H1 (cell line): ENCODE results near the gene PACC1. TPM values are rescaled to one million over a fixed set of nuclear protein-coding genes. Genes with fewer than 3 reads are reported as not detected.

Experiments
- CEBPB ChIP-seq: IDR thresholded peaks from 2 replicates; pipeline ENCODE4 v1.6.1; 2012; ENCODE audit warnings: low read depth, low read length
- CHD2 ChIP-seq: IDR thresholded peaks from 2 replicates; pipeline ENCODE4 v1.6.1; 2012; ENCODE audit warnings: low read length, improper control_type of control experiment
- CHD7 ChIP-seq: fragments of 300-600 bp; sonication (generic); IDR thresholded peaks from 2 replicates; pipeline ENCODE4 v1.7.1; 2012; ENCODE audit warnings: low read length, moderate library complexity, mild to moderate bottlenecking, inconsistent platforms; ENCODE audit not compliant: insufficient replicate concordance
- FOSL1 ChIP-seq: IDR thresholded peaks from 2 replicates; pipeline ENCODE4 v1.6.1; 2011; ENCODE audit warnings: mild to moderate bottlenecking, low read depth, low read length, moderate library complexity; ENCODE audit not compliant: insufficient read depth
- HDAC2 ChIP-seq, 2 experiments: fragments of 300-600 bp in 1 of 2; sonication (generic) in 1 of 2; IDR thresholded peaks; 2 replicates each; pipeline ENCODE4 v1.6.1; 2011 to 2012; ENCODE audit warnings: low read depth in 2 of 2, low read length in 2 of 2, mild to moderate bottlenecking in 2 of 2, moderate library complexity in 2 of 2, borderline replicate concordance in 1 of 2, inconsistent platforms in 1 of 2
- JUN ChIP-seq: IDR thresholded peaks from 2 replicates; pipeline ENCODE4 v1.6.1; 2011; ENCODE audit warnings: low read depth, mild to moderate bottlenecking, improper control_type of control experiment, low read length
- JUND ChIP-seq: IDR thresholded peaks from 2 replicates; pipeline ENCODE4 v1.6.1; 2011; ENCODE audit warnings: mild to moderate bottlenecking, improper control_type of control experiment, low read length
- NRF1 ChIP-seq: IDR thresholded peaks from 2 replicates; pipeline ENCODE4 v1.6.1; 2011; ENCODE audit warnings: mild to moderate bottlenecking, low read depth, low read length, improper control_type of control experiment
- PHF8 ChIP-seq: fragments of 200-600 bp; sonication (generic); conservative IDR thresholded peaks from 2 replicates; pipeline ENCODE4 v1.7.1; 2012; ENCODE audit warnings: low read depth, mild to moderate bottlenecking, inconsistent platforms, low read length, moderate library complexity
- POLR2A ChIP-seq, 2 experiments: IDR thresholded peaks; 1 replicate in 1 of 2; 2 replicates in 1 of 2; pipeline ENCODE4 v1.6.1; 2011; ENCODE audit warnings: low read depth in 2 of 2, low read length in 2 of 2, mild to moderate bottlenecking in 2 of 2; ENCODE audit errors: control extremely low read depth in 1 of 2
- SAP30 ChIP-seq: fragments of 300-600 bp; sonication (generic); IDR thresholded peaks from 2 replicates; pipeline ENCODE4 v1.7.1; 2012; ENCODE audit warnings: low read length, moderate library complexity, mild to moderate bottlenecking, inconsistent platforms; ENCODE audit not compliant: insufficient read depth, insufficient replicate concordance
- TAF7 ChIP-seq: optimal IDR thresholded peaks from 2 replicates; pipeline ENCODE3; 2011; ENCODE audit warnings: low read depth, mild to moderate bottlenecking, inconsistent platforms, low read length, moderate library complexity, borderline replicate concordance
- polyA plus RNA-seq, 7 experiments: library from polyadenylated mRNA; depleted of rRNA in 3 of 7; stranded (reverse) in 5 of 7; unstranded in 2 of 7; fragments of >200 nt in 5 of 7; fragments of 200-250 nt in 2 of 7; gene quantifications; 1 replicate in 5 of 7; 2 replicates in 1 of 7; 4 replicates in 1 of 7; pipeline versions ENCODE4 v1.2.1 to v1.2.3, GENCODE V29; 2011 to 2013; ENCODE audit warnings: missing spikeins in 2 of 7, mixed read lengths in 2 of 7
- total RNA-seq: library from RNA; stranded (reverse); fragmentation: NEBNext Ultra II Directional; extraction: Animal tissue kit (Norgen Biotek cat#: 25700); gene quantifications from 2 replicates; pipeline ENCODE4 v1.2.1, GENCODE V29; 2021

PACC1 gene
- total and polyA plus RNA-seq, 2 of the 8 experiments (the other 6 are each of a cell fraction or from before 2014, with no cell fraction given): 18.8 to 23.5 TPM

GRCh38 chr1:212460376-212460775 lies 45.7 kb upstream of the PACC1 start (continued):
- TF ChIP-seq CHD7 (no peak), CEBPB (no peak), CHD2 (no peak), FOSL1 (no peak), POLR2A (IDR thresholded peaks at IDR 0.05; ENCODE audit: control extremely low read depth in 1 of 2, low read depth in 2 of 2, low read length in 2 of 2) (no peak), PHF8 (no peak), SAP30 (no peak), JUND (no peak), HDAC2 (IDR thresholded peaks at IDR 0.05; ENCODE audit: borderline replicate concordance in 1 of 2, low read depth in 2 of 2, low read length in 2 of 2) (no peak), TAF7 (no peak), JUN (no peak), NRF1 (no peak)
